ENCODE measurements around the gene PEX10. TPM values are rescaled to one million over a fixed set of nuclear protein-coding genes. Genes with fewer than 3 reads are reported as not detected.

Gene PEX10
- total RNA-seq, 4 donors from 2014 or later: 19.2 to 25.7 (median 22.6) TPM

DNA sequence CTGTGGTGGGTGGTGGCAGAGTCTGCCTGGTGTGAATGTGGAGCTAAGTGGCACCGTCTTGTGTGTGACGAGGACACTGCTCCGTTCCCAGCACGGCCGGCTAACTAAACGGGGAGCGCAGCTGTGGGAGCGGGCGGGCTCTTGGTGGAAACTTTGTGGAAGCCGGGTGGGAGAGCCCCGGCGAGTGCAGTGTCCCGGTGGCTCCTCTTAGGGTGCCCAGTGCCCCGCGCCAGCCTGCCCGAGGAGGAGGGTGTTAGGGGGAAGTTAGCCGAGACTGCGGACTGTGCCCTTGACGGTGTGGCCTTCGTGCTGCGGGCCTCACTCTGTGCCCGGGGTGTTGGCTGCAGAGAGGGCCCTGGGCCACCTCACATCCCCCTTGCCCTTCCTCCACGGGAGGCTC is 9.9 kb downstream of the PEX10 start:
- no peak for TF ChIP-seq POLR2A (IDR thresholded peaks at IDR 0.05)
- TF ChIP-seq, protein P1, sequence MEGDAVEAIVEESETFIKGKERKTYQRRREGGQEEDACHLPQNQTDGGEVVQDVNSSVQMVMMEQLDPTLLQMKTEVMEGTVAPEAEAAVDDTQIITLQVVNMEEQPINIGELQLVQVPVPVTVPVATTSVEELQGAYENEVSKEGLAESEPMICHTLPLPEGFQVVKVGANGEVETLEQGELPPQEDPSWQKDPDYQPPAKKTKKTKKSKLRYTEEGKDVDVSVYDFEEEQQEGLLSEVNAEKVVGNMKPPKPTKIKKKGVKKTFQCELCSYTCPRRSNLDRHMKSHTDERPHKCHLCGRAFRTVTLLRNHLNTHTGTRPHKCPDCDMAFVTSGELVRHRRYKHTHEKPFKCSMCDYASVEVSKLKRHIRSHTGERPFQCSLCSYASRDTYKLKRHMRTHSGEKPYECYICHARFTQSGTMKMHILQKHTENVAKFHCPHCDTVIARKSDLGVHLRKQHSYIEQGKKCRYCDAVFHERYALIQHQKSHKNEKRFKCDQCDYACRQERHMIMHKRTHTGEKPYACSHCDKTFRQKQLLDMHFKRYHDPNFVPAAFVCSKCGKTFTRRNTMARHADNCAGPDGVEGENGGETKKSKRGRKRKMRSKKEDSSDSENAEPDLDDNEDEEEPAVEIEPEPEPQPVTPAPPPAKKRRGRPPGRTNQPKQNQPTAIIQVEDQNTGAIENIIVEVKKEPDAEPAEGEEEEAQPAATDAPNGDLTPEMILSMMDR (IDR thresholded peaks at IDR 0.05 in 4 of 5, conservative IDR thresholded peaks at IDR 0.05 in 1 of 5): no peak
- no peak for ATAC-seq
- intact Hi-C loops (cut with DNase I; ENCODE audit: low total_unique reads) (no loop called here), in situ Hi-C loops (cut with MboI; ENCODE audit: low sequenced_read_pairs in 4 of 4) (loop anchor here in 1 of 4 donors (25.0 kb wide), 1 partner anchor 385 kb away; no protein-coding TSS in a partner anchor)
- Histone ChIP-seq H3K27me3 (no peaks in the 10 kb centered on the region), H3K4me3 (no peak overlapping the region), H3K27ac (no peak overlapping the region), H3K36me3 (peaks cover 0 to 93% of the 10 kb centered on the region in 2 donors), H3K9me3 (no peaks in the 10 kb centered on the region), H3K4me1 (no peaks in the 10 kb centered on the region)
- no peak for DNase-seq

DNA sequence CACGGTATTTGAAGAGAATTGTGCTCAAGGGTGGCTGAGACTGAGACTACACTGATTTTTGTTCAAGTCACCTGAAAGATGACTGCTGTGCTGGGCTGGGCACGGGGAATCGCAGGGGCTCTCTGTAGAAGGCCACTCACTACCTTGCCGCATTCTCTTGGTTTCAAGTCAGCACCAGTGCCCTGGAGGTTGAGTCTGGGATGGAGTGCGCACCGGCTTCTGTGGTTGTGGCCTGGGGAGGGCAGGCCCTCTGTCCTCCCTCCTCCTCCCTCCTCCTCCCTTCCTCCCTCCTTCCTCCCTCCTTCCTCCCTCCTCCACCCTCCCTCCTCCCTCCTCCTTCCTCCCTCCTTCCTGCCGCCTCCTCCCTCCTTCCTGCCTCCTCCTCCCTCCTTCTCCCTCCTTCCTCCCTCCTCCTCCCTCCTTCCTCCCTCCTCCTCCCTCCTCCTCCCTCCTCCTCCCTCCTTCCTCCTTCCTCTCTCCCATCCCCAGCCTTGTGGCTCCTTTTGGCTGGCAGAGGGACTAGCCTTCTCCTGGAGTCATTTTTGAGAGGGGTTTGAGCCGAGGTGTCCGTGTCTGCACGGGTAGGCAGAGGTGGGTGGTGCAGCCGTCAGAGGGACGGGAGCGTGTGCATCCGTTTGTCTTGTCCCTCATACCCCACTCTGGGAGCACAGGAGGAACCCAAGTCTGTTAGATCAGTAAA is 11.3 kb downstream of the PEX10 start:
- Histone ChIP-seq H3K4me1 (no peaks in the 10 kb centered on the region), H3K27ac (no peak overlapping the region), H3K9me3 (no peaks in the 10 kb centered on the region), H3K27me3 (no peaks in the 10 kb centered on the region), H3K4me3 (no peak overlapping the region), H3K36me3 (peaks cover 0 to 95% of the 10 kb centered on the region in 2 donors)
- ATAC-seq: no peak
- DNase-seq: no peak
- TF ChIP-seq POLR2A (IDR thresholded peaks at IDR 0.05): no peak
- TF ChIP-seq, protein P1 (IDR thresholded peaks at IDR 0.05 in 4 of 5, conservative IDR thresholded peaks at IDR 0.05 in 1 of 5): no peak
- in situ Hi-C loops (cut with MboI; ENCODE audit: low sequenced_read_pairs in 4 of 4) (loop anchor here in 1 of 4 donors (25.0 kb wide), 1 partner anchor 386 kb away; no protein-coding TSS in a partner anchor), intact Hi-C loops (cut with DNase I; ENCODE audit: low total_unique reads) (no loop called here)

DNA sequence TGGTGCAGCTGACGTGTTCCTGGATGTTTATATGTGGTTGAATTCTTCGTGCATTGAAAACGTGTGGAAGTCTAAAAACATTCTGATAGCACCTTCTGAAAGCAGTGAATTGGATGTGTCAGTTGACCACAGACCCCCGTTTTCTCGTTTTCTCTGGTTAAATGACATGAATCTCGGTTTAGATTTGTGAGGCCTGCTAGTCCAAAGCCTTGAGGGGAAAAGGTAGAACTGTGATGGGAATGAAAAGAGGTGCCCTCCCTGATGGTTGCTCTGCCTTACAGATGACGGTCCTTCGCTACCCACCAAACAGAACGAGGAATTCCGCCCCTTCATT is 11.8 kb downstream of the PEX10 start:
- no peak for ATAC-seq
- intact Hi-C loops (cut with DNase I; ENCODE audit: low total_unique reads) (no loop called here), in situ Hi-C loops (cut with MboI; ENCODE audit: low sequenced_read_pairs in 4 of 4) (loop anchor here in 1 of 4 donors (25.0 kb wide), 1 partner anchor 387 kb away; no protein-coding TSS in a partner anchor)
- H3K27me3 ChIP-seq: no peaks in the 10 kb centered on the region
- H3K9me3 ChIP-seq: no peaks in the 10 kb centered on the region
- no peak overlapping the region for H3K27ac ChIP-seq
- no peaks in the 10 kb centered on the region for H3K4me1 ChIP-seq
- H3K4me3 ChIP-seq: no peak overlapping the region
- TF ChIP-seq, protein P1 (IDR thresholded peaks at IDR 0.05 in 4 of 5, conservative IDR thresholded peaks at IDR 0.05 in 1 of 5): no peak
- TF ChIP-seq POLR2A (IDR thresholded peaks at IDR 0.05): no peak
- no peak for DNase-seq
- peaks cover 0 to 95% of the 10 kb centered on the region in 2 donors for H3K36me3 ChIP-seq

DNA sequence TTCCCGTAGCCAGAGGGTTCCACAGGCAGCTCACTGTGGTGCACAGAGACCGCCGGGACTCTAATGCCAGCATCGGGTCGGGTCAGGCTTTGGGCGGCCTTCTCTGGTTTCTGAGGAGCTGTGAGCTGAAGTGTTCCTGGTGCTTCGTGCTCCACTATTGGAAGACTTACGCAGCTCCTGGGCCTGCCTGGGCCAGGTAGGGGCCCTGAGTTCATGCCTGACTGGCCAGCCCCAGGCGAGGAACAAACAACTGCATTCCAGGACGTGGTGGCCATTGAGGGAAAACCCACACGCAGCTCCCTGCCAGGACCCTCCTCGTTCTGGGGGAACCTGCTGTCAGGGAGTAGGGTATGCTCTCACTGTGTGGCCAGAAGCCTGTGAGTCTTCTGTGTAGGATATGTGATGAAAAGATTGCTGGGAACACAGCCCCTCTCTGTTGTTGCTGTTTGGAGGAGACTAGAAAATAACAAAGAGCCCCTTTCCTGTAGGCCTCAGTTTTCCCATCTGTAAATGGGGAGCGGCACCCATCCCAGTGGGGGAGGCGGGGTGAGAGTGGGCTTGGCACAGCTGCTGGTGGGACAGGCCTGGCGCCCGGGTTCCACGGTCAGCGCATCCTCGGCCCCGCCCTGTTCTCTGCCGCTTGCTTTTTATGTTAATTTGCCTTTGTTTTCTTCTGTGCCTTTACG is 12.3 kb downstream of the PEX10 start:
- Histone ChIP-seq H3K27ac (no peak overlapping the region), H3K36me3 (peaks cover 0 to 90% of the 10 kb centered on the region in 2 donors), H3K27me3 (no peaks in the 10 kb centered on the region), H3K4me3 (no peak overlapping the region), H3K9me3 (no peaks in the 10 kb centered on the region), H3K4me1 (no peaks in the 10 kb centered on the region)
- in situ Hi-C loops (cut with MboI; ENCODE audit: low sequenced_read_pairs in 4 of 4): loop anchor here in 1 of 4 donors (10.0 to 25.0 kb wide), 2 partner anchors 205 to 387 kb away; partner anchors contain the start of gene FAAP20
- TF ChIP-seq, protein P1 (IDR thresholded peaks at IDR 0.05 in 4 of 5, conservative IDR thresholded peaks at IDR 0.05 in 1 of 5): no peak
- no peak for TF ChIP-seq POLR2A (IDR thresholded peaks at IDR 0.05)
- intact Hi-C loops (cut with DNase I; ENCODE audit: low total_unique reads): no loop called here
- no peak for ATAC-seq
- DNase-seq: no peak

All from gastrocnemius medialis (tissue), 4 donors.